ENCODE measurements around the gene MEGF9.
"Not testable (repeated sequence)": the region's sequence is repeated elsewhere in the genome, so short reads cannot be mapped to it uniquely, and the experiment has no call there.

GRCh38 chr9:120628925-120629497, 85.3 kb downstream of the MEGF9 start:
- TF ChIP-seq CTCF (IDR thresholded peaks at IDR 0.05; ENCODE audit: insufficient read depth, low read length, poor library complexity, severe bottlenecking); EZH2phosphoT487 (conservative IDR thresholded peaks at IDR 0.05; ENCODE audit: low read length): not testable (repeated sequence)

Measured in SU-DHL-6 (cell line).